SU-DHL-6 (cell line): ENCODE results near the gene AARS2.

Experiments
- CTCF ChIP-seq: fragments of 200-600 bp; sonication (generic); IDR thresholded peaks from one replicate; pipeline ENCODE4 v1.5.1; 2017; ENCODE audit warnings: antibody characterized with exemption, mild to moderate bottlenecking, low read length, moderate library complexity; ENCODE audit not compliant: insufficient read depth, poor library complexity, severe bottlenecking
- EZH2phosphoT487 ChIP-seq: fragments of 200-600 bp; sonication (generic), shearing (Covaris generic); conservative IDR thresholded peaks from 2 replicates; pipeline ENCODE4 v1.6.1; 2018; ENCODE audit warnings: mild to moderate bottlenecking, antibody characterized with exemption, low read length, moderate library complexity, mixed read lengths

- TF ChIP-seq CTCF (no peak), EZH2phosphoT487 (no peak)
Observed at GRCh38 chr6:44251576-44252524, 61.3 kb downstream of the AARS2 start.
